ENCODE results near the gene SKIC3.

Gene SKIC3

GRCh38 chr5:95554647-95555548 is at the start of gene SKIC3, which contains the start of gene ARSK:
SKIC3 (minus strand) TSS chr5:95554977; CDS start chr5:95547150, 7,827 bp downstream.
ARSK (plus strand) TSS chr5:95555101; CDS start chr5:95555279, 178 bp downstream.
- peak; percentile 87 for DNase-seq

- no peak for DNase-seq
Measured at GRCh38 chr5:95600557-95600956, 45.8 kb upstream of the SKIC3 start.

GRCh38 chr5:95599252-95599651 is 44.5 kb upstream of the SKIC3 start:
- DNase-seq, result no peak

GRCh38 chr5:95595289-95595931 is 40.6 kb upstream of the SKIC3 start:
- DNase-seq, result no peak

- DNase-seq, result no peak
Measured at GRCh38 chr5:95591490-95591901, 36.7 kb upstream of the SKIC3 start.

GRCh38 chr5:95590880-95591279 is 36.1 kb upstream of the SKIC3 start:
- DNase-seq, result no peak

GRCh38 chr5:95583992-95584391 is 29.2 kb upstream of the SKIC3 start:
- DNase-seq, result no peak

- no peak for DNase-seq
Measured at GRCh38 chr5:95581576-95581975, 26.8 kb upstream of the SKIC3 start.

GRCh38 chr5:95572016-95572415 is 17.2 kb upstream of the SKIC3 start:
- DNase-seq, result no peak

- no peak for DNase-seq
Measured at GRCh38 chr5:95565280-95565920, 10.6 kb upstream of the SKIC3 start.

GRCh38 chr5:95564450-95564849 is 9.7 kb upstream of the SKIC3 start:
- no peak for DNase-seq

- DNase-seq, result no peak
Measured at GRCh38 chr5:95563367-95563766, 8.6 kb upstream of the SKIC3 start.

GRCh38 chr5:95562282-95562681 is 7.5 kb upstream of the SKIC3 start:
- no peak for DNase-seq

GRCh38 chr5:95557841-95558240 is 3.1 kb upstream of the SKIC3 start:
- DNase-seq, result no peak

- DNase-seq, result no peak
Measured at GRCh38 chr5:95555553-95555952, 776 bp upstream of the SKIC3 start.

GRCh38 chr5:95554331-95554646 is 488 bp downstream of the SKIC3 start:
- DNase-seq, result no peak

- no peak for DNase-seq
Measured at GRCh38 chr5:95549030-95549429, 5.7 kb downstream of the SKIC3 start.

GRCh38 chr5:95543017-95543705 is 11.6 kb downstream of the SKIC3 start:
- DNase-seq, result no peak

- DNase-seq, result no peak
Measured at GRCh38 chr5:95537501-95537900, 17.3 kb downstream of the SKIC3 start.

- DNase-seq, result no peak
Measured at GRCh38 chr5:95533761-95534160, 21.0 kb downstream of the SKIC3 start.

- no peak for DNase-seq
Measured at GRCh38 chr5:95533106-95533505, 21.7 kb downstream of the SKIC3 start.

GRCh38 chr5:95532415-95532814 is 22.4 kb downstream of the SKIC3 start:
- DNase-seq, result no peak

GRCh38 chr5:95531491-95531890 is 23.3 kb downstream of the SKIC3 start:
- DNase-seq, result no peak

Measured in activated gamma-delta T cell treated with Interleukin-2 at 50 U/mL for 16 hours (primary cell).